ENCODE results near the gene OR4E2.
A peak's percentile ranks its signal among the peaks of the same experiment; 100 is the strongest.
"Not testable (repeated sequence)": the region's sequence is repeated elsewhere in the genome, so short reads cannot be mapped to it uniquely, and the experiment has no call there.

OR4E2 gene

GRCh38 chr14:21694425-21694824 is 40.8 kb downstream of the OR4E2 start:
- DNase-seq: no peak
- intact Hi-C loops (cut with DNase I): no loop called here

GRCh38 chr14:21697662-21698061 is 44.0 kb downstream of the OR4E2 start:
- DNase-seq: peak in 2 of 10 donors; percentile 69 to 72
- intact Hi-C loops (cut with DNase I): not testable (repeated sequence)

GRCh38 chr14:21698538-21698937 is 44.9 kb downstream of the OR4E2 start:
- DNase-seq; intact Hi-C loops (cut with DNase I): not testable (repeated sequence)

GRCh38 chr14:21699551-21699950 is 45.9 kb downstream of the OR4E2 start:
- intact Hi-C loops (cut with DNase I): no loop called here
- DNase-seq: no peak

- DNase-seq: no peak
- intact Hi-C loops (cut with DNase I): no loop called here
These were observed 48.7 kb downstream of the OR4E2 start for GRCh38 chr14:21702316-21702715.

- DNase-seq: no peak
- intact Hi-C loops (cut with DNase I): no loop called here
These were observed 50.0 kb downstream of the OR4E2 start for GRCh38 chr14:21703357-21704326.

- no peak for DNase-seq
- intact Hi-C loops (cut with DNase I): no loop called here
These were observed 50.7 kb downstream of the OR4E2 start for GRCh38 chr14:21704338-21704737.

- no peak for DNase-seq
- intact Hi-C loops (cut with DNase I): no loop called here
These were observed 57.8 kb downstream of the OR4E2 start for GRCh38 chr14:21711360-21711961.

- intact Hi-C loops (cut with DNase I): no loop called here
- DNase-seq: no peak
These were observed 58.4 kb downstream of the OR4E2 start for GRCh38 chr14:21712036-21712435.

- DNase-seq: no peak
- intact Hi-C loops (cut with DNase I): no loop called here
These were observed 60.8 kb downstream of the OR4E2 start for GRCh38 chr14:21714318-21714929.
